Embryonic facial prominence (tissue), 1 donor: ENCODE data around the gene RNASEL.
"Not testable (repeated sequence)": the region's sequence is repeated elsewhere in the genome, so short reads cannot be mapped to it uniquely, and the experiment has no call there.

Source experiments
- DNase-seq: peaks from one replicate; pipeline ENCODE4 v3.0.0-alpha.2; 2016; ENCODE audit errors: extremely low spot score

Gene RNASEL

DNA sequence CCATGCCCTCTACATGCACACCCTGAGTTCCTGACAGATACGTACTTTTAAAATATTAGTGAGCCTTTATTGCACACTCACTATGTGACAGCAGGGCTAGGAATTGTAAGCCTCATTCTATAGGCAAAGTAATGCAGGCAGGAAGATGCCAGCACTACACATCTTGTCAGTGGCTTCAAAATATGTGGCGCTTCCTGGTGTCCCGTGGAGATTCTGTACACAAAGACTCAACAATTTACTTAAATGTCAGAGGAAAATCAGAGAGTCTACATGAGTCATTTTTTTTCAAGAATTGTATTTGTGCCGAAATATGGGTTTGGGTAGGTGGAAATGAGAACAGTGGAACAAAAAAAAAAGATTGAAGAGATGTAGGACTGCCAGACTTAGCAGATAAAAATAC, 27.6 kb downstream of the RNASEL start:
- DNase-seq, result no peak

DNA sequence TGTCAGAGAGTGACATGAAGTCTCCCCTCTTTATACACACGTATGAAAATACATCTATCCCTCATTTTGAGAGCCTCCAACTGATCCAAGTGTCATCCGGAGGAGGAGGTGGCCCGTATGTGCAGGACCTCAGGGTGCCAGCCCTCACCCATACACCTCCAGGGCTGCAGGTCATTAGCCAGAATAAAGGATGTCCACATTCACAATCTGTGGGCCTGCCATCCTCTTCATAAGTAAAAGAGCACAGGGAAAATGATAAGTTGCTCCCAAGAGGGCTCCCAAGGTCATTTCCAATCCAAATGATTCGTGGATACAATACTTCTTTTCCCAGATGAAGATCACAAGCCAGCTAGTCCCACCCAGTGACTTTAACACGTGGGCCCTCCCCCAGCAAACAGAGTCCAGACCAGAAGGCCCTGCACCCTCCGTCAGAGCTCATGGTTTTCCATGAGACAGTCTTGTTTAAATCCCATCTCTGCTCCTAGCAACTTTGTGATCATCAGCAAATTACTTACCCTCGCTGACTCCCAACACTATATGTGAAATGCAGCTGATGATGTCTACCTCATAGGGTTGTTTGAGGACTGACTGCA, 28.6 kb downstream of the RNASEL start:
- DNase-seq, result no peak

DNA sequence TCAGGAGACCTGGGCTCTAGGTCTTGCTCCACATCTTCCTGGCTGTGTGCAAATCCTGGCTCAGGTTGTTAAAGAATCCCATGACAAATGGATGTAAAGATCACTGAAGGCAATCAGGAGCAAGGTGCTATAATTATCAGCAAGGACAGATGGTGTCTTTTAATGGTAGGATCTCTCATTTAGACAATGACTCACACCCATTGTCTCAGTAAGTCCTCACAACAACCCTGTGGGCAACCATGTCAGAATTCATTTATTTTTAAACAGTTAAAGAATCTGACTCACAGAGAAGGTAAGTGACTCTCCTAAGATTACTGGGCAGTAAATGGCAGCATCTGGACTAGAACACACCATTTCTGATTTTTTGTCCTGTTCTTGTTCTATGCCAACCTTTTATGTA, 32.8 kb downstream of the RNASEL start:
- DNase-seq, result no peak

DNA sequence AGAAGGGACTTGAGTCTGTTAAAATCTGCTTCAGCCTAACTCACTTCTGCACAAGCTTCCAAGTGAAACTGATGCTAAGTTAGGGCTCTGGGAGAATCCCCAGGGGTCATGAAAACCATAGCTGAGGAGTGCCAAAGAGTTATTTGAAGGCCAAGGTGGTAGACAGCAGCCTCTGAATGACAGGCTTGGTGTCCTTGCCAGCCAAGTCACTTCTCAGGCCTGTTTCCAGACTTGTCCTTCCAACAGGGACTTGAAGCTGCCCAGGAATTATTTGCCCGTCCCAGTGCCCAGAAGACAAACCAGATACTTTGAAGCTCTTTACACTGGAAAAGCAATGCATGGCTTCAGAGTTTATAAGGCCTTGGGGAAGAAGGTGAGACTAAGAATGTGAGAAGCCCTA, 33.6 kb downstream of the RNASEL start:
- DNase-seq, result no peak

DNA sequence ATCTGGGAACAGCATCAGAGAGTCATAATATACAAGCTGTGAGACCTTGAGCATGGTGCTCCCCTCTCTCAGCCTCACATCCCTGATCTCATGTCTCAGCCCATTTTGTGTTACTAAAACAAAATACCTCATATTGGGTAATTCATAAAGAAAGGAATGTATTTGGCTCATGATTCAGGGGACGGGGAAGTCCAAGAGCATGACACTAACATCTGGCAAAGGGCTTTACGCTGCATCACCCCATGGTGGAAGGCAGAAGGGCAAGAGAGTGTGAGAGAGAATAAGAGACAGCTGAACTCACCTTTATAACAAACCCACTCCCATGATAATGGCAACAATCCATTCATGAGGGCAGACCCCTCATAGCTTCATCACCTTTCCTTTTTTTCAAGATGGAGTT, 36.5 kb downstream of the RNASEL start:
- DNase-seq, result no peak

DNA sequence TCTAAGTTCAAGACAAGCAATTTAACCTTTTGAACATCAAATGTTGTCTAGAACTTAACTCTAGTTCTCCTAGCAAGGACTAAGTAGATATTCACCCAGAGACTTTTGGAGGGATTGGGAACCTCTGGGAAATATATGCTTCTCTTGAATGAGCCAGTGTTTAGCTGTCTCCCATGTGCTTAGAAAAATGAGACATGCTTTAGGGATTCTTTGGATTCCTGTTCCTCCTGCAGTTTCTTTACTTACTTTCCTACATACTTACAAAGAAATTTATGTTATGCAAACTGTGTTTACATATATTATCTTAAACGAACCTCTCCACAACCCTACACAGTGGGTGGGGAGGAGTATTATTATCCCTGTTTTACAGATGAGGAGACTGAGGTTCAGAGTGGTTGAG, 39.2 kb downstream of the RNASEL start:
- no peak for DNase-seq

DNA sequence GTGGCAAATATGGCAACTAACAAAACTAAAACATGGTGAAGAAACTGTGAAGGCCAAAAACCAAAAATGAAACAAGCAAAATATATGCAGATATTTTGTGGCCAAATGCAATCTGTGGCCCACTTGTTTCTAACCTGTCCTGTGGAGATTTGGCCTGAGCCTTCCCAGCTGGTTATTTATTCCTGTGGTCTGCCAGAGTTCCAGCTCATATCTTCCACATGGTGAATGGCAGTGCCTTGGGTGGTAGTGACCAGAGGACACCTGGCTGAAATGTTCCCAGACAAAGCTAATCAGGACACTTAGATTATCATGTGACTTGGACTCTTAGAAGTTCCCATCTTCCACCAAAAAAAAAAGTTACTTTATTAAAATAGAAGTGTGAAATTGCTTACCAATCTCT, 39.7 kb downstream of the RNASEL start:
- no peak for DNase-seq

DNA sequence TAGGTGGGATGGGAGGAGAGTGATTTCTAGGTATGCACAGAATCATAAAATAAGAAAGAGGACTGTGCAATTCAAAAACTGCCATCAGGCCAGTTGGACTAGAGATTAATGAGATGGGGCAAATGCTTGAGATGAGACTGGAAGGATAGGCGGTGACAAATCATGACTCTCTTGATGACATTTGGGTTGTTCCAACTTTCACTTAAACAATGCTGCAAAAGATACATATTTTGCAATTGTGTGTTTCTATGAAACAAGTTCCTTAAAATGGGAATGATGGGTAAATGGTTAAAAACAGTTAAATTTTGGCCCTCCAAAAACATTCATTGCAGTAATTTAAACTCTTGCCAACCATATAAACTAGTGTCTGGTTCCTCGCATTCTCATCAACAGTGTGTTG, 55.2 kb downstream of the RNASEL start:
- DNase-seq, result no peak

DNA sequence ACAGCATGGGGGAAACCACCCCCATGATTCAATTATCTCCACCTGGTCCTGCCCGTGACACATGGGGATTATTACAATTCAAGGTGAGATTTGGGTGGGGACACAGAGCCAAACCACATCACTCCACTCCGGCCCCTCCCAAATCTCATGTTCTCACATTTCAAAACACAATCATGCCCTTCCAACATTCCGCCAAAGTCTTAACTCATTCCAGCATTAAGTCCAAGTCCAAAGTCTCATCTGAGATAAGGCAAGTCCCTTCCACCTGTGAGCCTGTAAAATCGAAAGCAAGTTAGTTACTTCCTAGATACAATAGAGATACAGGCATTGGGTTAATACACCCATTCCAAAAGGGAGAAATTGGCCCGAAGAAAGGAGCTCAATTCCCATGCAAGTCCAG, 60.9 kb downstream of the RNASEL start:
- not testable (repeated sequence) for DNase-seq

DNA sequence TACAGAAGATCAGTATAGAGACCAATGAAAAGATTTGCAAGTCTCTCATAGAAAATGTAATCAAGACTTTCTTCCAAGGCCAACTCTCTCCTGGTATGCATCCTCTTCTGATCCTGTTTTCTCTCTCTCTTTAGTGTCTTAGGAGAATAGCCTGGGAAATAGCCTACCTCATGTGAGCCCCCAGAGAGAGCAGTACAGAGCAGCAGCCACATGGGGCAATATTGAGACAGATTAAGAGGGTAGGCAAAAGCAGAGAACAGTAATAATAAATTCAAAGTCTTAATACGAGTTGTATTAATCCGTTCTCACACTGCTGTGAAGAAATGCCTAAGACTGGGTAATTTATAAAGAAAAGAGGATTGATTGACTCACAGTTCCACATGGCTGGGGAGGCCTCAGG, 61.4 kb downstream of the RNASEL start:
- DNase-seq, result no peak

DNA sequence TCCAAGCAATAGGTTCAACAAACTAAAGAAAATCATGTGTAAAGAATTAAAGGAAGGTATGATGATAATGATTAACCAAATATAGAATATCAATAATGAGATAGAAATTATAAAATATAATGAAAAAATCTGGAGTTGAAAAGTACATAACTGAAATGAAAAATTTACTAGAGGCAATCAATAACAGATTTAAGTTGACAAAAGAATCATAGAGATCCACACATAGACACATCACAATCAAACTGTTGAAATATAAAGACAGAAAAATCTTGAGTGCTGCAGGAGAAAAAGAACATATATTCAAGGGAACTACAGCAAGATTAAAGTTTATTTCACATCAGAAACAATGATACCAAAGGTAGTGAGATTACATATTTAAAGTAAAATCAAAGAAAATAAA, 63.7 kb downstream of the RNASEL start:
- DNase-seq, result no peak
